ENCODE results near the gene ZNHIT3.

The ZNHIT3 gene

DNA sequence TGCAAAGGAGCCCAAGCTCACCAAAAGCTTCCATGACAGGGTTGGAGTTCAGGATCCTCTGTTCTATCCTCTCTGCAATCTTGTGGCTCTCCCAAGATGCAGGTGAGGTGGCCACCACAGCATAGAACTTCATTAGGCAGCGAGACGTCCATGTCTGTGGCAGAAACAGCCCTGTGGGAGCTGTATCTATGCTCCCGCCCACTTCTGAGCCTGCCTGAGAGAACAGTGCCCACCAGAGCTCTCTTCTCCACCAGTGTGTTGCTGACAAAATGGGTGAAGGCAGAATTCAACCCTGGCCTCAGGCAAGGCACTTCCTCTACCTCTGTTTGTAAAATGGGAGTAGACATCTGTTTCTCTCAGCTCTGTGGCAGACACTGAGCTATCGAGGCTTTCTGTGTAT lies 29.4 kb downstream of the ZNHIT3 start:
- DNase-seq: no peak

DNA sequence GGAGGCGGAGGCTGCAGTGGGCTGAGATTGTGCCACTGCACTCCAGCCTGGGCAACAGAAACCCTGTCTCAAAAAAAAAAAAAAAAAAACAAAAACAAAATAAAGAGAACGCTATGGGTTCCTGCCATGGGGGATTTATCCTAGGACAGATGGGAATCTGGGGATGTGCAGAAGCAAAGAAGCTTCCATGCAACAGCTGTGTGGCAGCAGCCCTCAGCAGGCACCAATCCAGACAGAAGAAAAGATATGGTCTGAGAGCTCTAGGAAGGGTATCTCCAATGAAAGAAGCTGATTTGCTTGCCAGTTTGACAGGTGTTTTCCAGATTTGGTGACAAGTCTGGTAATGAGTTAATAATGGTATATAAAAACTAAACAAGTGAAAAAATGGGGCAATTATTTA lies 36.6 kb downstream of the ZNHIT3 start:
- DNase-seq: no peak

DNA sequence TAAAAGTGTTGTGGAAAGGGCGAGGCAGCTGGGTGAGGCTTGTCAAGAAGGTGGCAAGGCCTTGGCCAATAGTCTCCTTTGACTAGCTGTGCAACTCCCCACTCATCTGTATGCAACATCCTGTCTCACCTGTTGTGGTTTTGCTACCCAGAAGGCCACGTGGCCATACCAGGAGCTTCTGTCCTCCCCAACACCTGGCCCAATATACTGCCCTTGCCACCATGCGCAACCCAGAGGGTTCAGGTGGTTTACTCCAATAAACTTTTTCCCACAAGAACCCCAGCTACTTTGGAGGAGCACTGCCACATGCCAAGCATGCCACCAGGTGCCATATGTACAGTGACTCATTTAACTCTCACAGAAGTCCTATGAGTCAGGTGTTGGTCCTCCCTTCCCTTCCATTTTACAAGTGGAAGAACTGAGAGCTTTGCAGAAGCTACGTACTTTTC lies 38.0 kb downstream of the ZNHIT3 start:
- DNase-seq: no peak

DNA sequence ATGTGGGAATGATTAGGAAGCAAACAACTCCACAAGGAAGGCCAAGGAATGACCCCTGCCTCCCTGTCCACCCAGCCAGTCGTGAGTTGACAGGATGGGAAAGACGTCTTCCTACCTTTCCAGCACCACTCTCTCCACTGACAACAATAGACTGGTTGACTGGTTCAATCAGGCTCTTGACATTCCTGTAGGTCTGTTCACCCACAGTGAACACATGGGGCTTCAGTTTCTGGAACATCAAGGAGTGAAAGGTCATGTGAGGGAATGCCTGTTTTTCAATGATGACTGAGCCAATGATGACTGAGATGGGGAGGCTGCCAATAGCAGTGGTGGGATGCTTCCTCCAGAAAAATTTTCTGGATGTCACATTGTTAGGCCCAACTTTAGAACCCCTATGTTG lies 38.6 kb downstream of the ZNHIT3 start:
- no peak for DNase-seq

DNA sequence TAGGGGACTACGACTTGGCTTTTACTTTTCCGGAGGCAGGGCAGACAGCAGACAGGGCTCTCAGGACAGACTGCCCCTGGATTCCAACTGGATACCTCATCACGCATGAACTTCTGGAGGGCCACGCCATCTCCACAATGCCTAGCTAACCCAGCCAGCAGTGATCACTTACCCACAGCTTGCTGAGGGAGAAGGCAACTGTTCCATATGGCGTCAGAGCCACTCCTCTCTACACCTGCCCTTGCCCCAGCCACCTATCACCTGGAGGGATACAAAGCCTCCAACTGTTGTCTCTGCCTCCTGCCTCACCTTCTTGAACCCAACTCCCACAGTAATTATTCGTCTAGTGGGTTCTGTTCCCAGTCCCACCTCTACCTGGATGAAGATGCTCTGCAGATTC lies 39.4 kb downstream of the ZNHIT3 start:
- DNase-seq: no peak

DNA sequence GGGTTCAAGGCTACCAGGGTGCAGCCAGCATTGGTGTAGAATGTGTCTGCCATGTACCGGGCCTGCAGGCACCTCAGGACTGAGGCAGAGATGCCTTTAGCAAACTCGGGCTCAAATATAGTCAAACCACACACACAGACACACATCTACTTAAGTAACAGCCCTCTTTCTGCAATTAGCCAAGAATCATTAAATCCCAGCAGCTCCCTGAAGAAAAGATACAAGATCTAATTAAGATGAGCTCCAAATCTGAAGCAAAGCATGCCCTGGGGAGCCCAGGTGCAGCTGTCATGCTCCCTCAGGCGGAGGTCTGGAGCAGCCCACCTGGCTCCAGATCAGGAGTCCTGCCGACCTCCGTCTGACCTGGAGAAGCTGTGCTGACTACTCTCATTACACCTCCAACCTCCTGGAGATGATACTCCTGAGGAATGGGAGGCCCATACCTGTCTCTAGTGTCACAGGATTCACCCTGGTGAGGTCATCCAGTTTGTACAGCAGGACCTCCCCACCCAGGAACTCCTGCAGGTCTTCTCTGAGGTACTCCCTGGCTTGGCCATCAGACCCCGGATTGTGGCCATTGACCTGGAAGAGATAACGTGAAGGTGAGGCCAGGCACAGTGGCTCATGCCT lies 41.3 kb downstream of the ZNHIT3 start:
- no peak for DNase-seq

DNA sequence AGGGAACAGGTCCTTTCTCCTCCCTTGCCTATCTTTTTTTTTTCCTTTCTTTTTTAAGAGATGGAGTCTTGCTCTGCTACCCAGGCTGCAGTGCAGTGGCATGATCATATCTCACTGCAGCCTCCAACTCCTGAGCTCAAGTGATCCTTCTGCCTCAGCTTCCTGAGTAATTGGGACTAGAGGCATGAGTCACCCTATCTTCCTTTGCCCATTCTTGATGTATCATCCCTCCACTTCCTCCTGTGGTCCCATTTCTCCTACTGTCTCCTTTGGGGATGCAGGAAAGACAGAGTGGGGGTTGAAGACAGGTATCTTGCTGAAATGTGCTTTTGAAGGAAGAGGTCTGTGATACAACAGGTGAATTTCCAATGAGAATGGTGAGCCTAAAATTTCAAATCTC lies 42.6 kb downstream of the ZNHIT3 start:
- DNase-seq: no peak

DNA sequence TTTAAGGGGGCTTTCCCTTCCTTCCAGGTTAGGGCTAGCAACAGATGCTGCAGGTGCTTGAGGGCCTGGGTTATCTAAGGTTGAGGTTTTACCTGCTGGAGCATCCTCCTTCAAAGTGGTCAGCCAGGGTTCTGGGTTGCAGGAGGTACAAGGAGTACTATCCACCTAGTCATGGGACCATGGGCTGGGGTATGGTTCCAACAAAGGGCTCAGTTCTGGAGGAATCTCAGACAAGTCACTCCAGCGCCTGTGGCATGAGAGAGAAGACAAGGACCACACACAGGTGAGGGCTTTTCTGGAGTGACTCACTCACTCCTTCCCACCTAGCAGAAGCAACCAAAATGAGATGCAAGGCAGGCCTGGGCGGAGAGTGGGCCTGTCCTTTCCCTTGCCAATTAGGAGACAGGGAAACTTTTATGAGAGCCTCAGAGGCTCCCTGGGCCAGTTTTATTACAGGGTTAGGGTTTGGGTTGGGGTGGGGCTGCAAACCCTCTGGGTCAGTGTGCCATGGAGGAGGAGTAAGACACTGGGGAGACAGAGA lies 46.0 kb downstream of the ZNHIT3 start:
- DNase-seq: no peak

DNA sequence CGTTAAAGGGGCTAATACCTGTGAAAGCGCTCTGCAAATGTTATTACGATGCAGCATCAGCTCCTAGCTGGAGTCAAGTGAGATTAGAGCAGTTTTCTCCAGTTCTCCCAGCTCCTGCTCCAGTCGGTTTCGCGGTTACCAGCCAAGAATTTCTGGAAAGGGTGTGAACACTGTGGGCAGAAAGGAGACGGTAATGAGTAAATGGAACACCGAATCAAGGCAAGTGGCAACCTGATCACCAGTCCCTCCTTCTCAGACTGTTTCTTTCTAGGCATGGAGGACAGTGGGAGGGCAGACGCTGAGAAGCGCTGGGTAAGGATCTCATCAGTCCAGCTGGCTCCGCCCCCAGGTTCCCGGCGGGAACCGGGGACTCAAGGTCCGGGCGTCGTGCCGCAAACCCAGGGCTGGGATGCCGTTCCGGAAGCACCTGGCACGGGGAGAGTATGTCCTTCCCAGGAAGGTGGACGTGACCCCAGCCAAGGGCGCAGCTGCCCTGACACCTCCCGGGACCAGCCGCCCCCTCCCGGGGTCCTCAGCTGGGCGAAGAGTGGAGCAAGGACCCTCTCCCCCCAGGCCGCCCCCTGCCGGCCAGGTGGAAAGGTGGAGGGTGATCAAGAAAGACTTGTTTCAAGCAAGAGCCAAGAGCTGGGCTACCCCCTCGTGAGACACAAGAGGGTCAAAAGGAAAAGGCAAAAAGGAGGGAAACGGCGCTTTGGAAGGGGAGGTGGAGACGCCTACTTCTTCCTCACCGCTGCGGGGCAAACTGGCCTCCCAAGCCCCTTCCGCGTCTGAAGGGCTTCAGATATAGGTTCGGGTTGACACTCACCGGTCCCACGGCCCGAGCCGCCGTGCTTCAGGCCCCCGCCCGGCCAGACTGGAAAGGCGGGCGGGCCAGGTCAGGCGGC lies 47.7 kb downstream of the ZNHIT3 start:
- DNase-seq: peak; percentile 46

DNA sequence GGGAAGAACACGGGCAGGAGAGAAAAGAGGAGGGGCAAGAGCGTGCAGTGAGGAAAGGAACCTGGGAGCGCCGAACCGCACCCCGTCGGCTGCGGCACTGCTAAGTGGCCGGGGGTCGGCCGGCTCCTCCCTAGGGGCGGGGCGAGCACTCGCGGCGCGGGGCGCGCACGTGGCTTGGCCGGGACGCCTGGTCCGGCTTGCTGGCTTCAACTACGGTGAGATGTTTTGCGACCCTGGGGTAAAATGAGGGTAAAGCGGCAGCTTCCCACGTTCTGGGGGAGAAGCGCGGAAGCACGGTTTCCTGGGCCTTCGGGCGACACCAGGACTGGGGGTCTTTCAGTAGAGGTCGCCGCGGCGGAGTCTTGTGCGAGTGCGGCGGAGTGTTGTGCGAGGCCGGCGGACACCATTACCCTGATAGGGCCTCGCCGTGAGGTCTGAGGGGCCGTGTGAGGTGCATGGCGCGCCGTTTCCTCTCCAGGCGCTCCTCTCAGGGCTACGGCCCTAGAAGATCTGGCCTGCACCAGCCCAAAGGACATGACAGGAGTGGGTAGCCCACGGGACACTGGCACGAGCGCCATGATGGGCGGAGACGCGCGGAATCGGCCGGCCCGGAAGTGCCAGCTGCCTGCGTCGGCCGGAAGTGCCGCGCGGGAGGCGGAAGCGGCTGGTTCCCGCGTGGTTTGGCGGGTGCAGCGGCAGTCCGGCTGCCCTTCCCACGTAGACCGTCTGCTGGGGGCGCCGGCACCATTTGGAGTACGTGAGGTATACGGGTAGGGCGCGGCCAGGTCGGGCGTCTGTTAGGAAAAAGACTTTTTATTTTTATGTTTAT lies 48.6 kb downstream of the ZNHIT3 start, which contains the start of the genes MYO19 and PIGW:
TSS of gene MYO19 (minus strand) at position 29 of the 829 bp plus-strand sequence. CDS start 2,330 bp downstream, outside the sequence.
TSS of gene PIGW (plus strand) at position 148 of the 829 bp plus-strand sequence. CDS start 2,115 bp downstream, outside the sequence.
- peak; percentile 87 for DNase-seq

DNA sequence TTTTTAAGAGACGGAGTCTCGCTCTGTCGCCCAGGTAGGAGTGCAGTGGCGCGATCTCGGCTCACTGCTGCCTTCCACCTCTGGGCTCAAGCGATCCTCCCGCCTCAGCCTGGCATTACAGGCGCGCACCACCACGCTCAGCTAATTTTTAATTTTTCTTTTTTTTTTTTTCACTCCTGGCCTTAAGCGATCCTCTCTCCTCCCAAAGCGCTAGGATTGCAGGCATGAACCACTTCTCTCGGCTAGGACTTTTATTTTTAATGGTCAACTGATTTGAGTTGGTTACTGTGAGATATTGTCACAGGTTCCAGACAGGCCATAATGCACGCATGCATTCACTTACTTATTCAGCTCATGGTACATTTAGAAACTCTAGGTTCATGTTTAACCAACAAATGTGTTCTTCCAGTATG lies 49.2 kb downstream of the ZNHIT3 start:
- no peak for DNase-seq

DNA sequence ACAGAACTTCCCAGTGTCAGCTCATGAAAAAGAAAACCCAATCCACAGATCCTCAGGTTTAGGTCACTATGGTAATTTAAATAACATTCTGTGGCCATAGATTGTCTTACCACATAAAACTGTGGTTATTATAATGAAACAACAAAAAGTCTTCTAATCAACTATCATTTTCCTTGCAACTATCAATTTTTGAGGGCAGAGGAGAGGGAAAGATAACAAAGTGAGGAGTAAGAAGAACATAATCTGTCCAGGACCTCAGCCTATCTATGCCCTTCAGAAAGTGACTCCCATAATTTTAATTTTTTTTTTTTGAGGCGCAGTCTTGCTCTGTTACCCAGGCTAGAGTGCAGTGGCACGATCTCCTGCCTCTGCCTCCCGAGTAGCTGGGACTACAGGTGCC lies 54.2 kb downstream of the ZNHIT3 start:
- DNase-seq: no peak

DNA sequence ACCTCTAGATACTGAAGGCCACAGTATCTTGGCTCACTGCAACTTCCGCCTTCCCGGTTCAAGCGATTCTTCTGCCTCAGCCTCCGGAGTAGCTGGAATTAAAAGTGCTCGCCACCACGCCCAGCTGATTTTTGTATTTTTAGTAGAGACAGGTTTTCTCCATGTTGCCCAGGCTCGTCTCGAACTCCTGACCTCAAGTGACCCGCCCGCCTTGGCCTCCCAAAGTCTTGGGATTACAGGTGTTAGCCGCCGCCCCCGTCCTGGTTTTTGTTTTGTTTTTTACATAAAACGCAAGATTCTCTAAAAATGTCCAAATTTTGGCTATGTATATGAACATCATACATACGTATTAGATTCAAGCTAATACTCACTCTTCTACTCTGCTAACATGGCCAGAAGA lies 56.3 kb downstream of the ZNHIT3 start:
- no peak for DNase-seq

DNA sequence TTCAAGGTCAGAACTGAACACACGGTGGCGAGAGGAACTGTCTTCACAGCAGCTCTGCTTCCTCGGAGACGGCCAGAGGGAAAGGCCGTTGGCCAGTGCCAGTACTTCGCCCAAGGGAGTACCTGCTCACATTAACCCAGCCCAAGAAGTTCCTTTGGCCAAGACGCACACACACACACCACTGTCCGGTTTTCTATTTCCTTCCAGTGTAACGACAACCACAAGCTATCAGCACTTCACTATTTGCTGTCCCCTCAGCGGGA lies 57.5 kb downstream of the ZNHIT3 start:
- DNase-seq: peak; percentile 10

DNA sequence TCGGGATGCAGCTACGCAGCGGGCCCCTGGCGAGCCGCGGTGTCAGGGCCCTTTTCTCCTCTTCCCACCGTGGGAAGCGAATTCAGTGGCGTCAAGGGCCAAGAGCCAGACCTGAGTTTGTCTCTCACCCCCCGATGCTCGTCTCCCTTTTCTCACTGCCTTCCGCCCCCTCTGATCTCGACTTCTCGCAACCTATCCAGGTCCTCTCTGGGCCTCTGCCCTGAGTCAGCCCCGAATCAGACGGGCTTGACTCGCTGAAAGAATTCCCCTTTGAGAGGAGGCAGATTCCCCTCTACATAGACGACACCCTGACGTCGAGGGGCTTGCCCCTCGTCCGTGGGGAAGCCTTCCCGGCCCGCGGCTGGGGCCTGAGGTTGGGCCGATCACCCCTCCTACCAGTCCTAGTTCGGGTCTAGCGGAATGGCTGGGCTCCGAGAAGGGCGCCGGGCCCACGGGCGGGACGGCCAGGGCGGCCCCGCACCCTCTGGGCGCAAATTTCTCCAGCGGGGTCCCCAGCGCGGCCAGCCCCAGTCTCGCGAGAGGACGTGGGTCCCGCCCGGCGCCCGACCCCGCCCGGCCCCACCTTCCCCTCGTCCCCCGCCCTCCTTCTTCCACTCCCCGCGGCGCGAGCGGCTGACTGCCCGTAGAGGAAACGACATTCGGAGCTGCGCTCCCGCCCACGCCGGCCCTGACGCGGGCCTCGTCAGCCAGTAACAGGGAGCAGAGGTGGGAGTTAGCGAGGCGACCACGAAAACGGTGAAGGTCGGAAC lies 58.0 kb downstream of the ZNHIT3 start, which contains the start of gene GGNBP2:
TSS of gene GGNBP2 (plus strand) at position 613 of the 770 bp plus-strand sequence. CDS start 806 bp downstream, outside the sequence.
- DNase-seq: peak; percentile 95

DNA sequence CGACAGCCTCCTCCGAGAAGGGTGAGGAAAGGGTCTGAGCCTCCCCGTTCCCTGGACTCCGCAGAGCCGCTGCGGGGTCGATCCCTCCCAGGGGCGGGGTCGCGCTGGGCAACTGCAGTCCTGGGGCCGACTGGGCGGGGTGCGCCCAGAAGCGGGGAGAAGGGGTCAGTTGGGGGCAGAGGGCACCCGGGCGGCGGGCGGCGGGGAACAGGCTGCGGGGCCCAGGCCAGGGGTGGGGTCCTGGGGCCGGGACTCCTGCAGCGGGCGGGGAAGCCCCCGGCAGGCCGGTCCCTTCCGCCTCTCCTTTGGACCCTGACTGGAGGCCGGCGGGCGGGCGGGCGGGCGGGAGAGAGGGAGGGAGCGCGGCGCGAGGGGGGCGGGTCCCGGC lies 58.6 kb downstream of the ZNHIT3 start:
- no peak for DNase-seq

Data from stimulated activated naive CD4-positive, alpha-beta T cell treated with Interleukin-2 at 50 U/mL for 16 hours (primary cell).